ENCODE data around the gene ANAPC10. TPM values are rescaled to one million over a fixed set of nuclear protein-coding genes. Genes with fewer than 3 reads are reported as not detected.

ANAPC10 gene
- total and polyA plus RNA-seq, 8 donors: 16.0 to 31.6 (median 27.5) TPM

DNA sequence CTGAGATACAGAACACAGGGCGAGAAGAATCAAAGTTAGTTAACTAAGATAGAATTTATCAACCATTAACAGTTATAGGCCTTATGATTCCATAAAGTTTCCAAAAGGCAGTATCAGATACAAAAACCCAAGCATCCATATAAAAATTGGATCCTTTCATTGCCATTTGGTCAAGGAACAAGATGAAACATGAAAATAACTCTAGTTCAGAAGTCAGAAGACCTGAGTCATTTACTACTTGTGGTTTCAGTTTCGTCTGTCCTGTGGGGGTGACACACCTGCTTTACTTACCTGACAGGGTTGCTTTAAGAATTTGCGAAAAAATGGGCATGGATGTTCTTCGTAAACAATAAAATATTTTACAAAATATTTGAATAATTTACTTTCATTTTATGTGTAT, 130.8 kb downstream of the ANAPC10 start:
- DNase-seq (no peak), ATAC-seq (no peak)
- Histone ChIP-seq H3K4me3 (no peak overlapping the region), H3K27me3 (no peaks in the 10 kb centered on the region), H3K4me1 (no peaks in the 10 kb centered on the region), H3K36me3 (no peaks in the 10 kb centered on the region), H3K9me3 (peaks cover 0 to 4% of the 10 kb centered on the region in 2 donors), H3K27ac (no peak overlapping the region)
- TF ChIP-seq, protein P1, sequence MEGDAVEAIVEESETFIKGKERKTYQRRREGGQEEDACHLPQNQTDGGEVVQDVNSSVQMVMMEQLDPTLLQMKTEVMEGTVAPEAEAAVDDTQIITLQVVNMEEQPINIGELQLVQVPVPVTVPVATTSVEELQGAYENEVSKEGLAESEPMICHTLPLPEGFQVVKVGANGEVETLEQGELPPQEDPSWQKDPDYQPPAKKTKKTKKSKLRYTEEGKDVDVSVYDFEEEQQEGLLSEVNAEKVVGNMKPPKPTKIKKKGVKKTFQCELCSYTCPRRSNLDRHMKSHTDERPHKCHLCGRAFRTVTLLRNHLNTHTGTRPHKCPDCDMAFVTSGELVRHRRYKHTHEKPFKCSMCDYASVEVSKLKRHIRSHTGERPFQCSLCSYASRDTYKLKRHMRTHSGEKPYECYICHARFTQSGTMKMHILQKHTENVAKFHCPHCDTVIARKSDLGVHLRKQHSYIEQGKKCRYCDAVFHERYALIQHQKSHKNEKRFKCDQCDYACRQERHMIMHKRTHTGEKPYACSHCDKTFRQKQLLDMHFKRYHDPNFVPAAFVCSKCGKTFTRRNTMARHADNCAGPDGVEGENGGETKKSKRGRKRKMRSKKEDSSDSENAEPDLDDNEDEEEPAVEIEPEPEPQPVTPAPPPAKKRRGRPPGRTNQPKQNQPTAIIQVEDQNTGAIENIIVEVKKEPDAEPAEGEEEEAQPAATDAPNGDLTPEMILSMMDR (IDR thresholded peaks at IDR 0.05): no peak
- intact Hi-C loops (cut with DNase I): no loop called here

DNA sequence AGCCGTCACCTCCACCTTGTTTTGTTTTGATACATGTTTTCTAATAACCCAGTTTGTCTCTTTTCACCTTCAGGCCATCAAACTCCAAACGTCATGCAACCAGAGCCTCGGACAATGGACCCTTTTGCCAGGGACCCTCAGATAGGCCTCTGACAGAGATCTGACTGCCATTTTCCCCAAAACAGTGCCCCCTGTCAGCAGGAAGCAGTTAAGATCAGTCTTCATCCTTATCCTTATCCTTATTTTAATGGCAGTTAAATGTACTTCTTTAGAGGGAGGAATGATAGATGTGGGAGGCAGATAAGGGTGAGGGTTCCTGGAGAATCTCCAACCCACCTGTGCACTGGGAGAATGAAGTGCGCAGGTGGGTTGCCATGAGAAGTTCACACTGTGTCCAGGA, 135.7 kb downstream of the ANAPC10 start:
- no peak for DNase-seq
- ATAC-seq: no peak
- Histone ChIP-seq H3K36me3 (no peaks in the 10 kb centered on the region), H3K4me3 (no peak overlapping the region), H3K9me3 (peaks cover 0 to 35% of the 10 kb centered on the region in 2 donors), H3K27me3 (no peaks in the 10 kb centered on the region), H3K4me1 (no peaks in the 10 kb centered on the region), H3K27ac (no peak overlapping the region)
- intact Hi-C loops (cut with DNase I): no loop called here
- TF ChIP-seq, protein P1 (IDR thresholded peaks at IDR 0.05): no peak

DNA sequence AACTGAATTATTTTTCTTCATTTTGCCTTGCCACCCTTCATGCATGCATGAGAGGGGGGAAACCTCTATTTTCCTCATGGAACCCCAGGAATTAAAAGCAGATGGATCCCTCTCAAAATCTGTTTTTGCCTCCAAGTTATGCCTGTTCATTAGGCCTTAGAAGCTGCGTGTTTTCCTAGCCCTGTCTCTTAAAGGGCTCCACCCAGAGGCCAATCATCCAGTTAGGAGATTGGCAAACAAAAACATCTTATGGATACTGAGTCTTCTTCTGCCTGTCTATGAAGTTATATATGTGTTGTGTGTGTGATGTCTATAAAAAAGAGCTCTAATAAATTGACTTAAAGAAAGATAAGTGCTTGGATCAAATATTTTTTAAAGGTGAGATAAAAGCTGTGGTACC, 142.9 kb downstream of the ANAPC10 start:
- Histone ChIP-seq H3K36me3 (no peaks in the 10 kb centered on the region), H3K9me3 (peaks cover 0 to 80% of the 10 kb centered on the region in 2 donors), H3K4me1 (no peaks in the 10 kb centered on the region), H3K4me3 (no peak overlapping the region), H3K27ac (no peak overlapping the region), H3K27me3 (no peaks in the 10 kb centered on the region)
- TF ChIP-seq, protein P1 (IDR thresholded peaks at IDR 0.05): no peak
- intact Hi-C loops (cut with DNase I): no loop called here
- ATAC-seq: no peak
- DNase-seq: no peak

DNA sequence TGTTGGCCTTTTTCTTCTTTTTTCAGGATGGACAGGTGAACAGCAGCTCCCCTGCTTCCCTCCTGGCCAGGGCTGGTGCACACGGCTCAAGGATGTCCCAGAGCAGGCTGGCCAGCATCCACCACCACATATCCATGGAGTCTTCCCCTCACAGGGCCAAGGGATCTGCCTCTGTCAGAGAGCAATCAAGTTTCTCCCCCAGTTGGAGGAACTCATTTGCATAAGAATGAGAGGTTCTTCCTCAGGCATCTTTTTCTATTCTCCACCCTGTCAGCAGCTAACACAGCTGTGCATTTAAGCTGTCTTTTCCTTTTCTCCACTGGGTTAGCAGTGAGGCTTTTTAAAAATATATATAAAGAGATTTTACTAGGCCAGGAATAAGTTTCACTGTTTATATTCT, 143.8 kb downstream of the ANAPC10 start:
- Histone ChIP-seq H3K36me3 (no peaks in the 10 kb centered on the region), H3K9me3 (peaks cover 0 to 76% of the 10 kb centered on the region in 2 donors), H3K27me3 (no peaks in the 10 kb centered on the region), H3K4me1 (no peaks in the 10 kb centered on the region), H3K4me3 (no peak overlapping the region), H3K27ac (no peak overlapping the region)
- DNase-seq: no peak
- TF ChIP-seq, protein P1 (IDR thresholded peaks at IDR 0.05): no peak
- no peak for ATAC-seq
- intact Hi-C loops (cut with DNase I): no loop called here

DNA sequence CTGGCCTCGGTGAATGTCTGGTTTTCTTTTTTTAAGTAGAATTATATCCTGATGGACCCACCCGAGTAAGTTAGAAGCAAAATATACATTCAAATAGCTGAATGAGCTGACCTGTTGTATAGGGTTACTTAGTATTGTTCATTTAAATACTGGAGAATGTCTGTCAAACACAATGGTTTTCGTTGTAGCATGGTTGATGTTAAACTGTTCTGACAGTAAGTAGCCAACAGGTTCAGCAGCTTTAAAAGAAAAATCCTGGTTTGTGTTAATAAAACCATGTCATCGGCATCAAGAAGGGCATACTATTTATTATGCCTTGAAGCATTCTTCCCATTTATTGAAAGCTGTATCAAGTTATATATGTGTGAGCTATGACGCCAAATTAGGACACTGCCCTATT, 149.6 kb downstream of the ANAPC10 start:
- intact Hi-C loops (cut with DNase I): no loop called here
- H3K9me3 ChIP-seq: peaks cover 0 to 23% of the 10 kb centered on the region in 2 donors
- H3K4me1 ChIP-seq: no peaks in the 10 kb centered on the region
- no peak overlapping the region for H3K27ac ChIP-seq
- H3K36me3 ChIP-seq: no peaks in the 10 kb centered on the region
- DNase-seq (no peak), ATAC-seq (no peak)
- no peaks in the 10 kb centered on the region for H3K27me3 ChIP-seq
- TF ChIP-seq, protein P1 (IDR thresholded peaks at IDR 0.05): no peak
- H3K4me3 ChIP-seq: no peak overlapping the region
